Rectal smooth muscle tissue (tissue), 1 donor: ENCODE results near the gene ZNF586.
"Not testable (repeated sequence)": the region's sequence is repeated elsewhere in the genome, so short reads cannot be mapped to it uniquely, and the experiment has no call there.

ENCODE experiments used
- H3K27ac ChIP-seq: one replicate; pipeline ENCODE4 v1.7.0; 2013; ENCODE audit warnings: low read depth, low read length, inconsistent platforms
- H3K27me3 ChIP-seq: one replicate; pipeline ENCODE4 v1.7.0; 2013; ENCODE audit warnings: low read length; ENCODE audit not compliant: control insufficient read depth, insufficient read depth
- H3K36me3 ChIP-seq: one replicate; pipeline ENCODE4 v1.7.0; 2013; ENCODE audit warnings: low read length; ENCODE audit not compliant: control insufficient read depth, insufficient read depth
- H3K4me1 ChIP-seq: one replicate; pipeline ENCODE4 v1.7.0; 2013; ENCODE audit warnings: low read length; ENCODE audit not compliant: control insufficient read depth, insufficient read depth
- H3K4me3 ChIP-seq: one replicate; pipeline ENCODE4 v1.7.0; 2013; ENCODE audit warnings: low read length
- H3K9ac ChIP-seq: one replicate; pipeline ENCODE4 v1.7.0; 2013; ENCODE audit warnings: low read length

ZNF586 gene

GRCh38 chr19:57803594-57804325, 34.3 kb downstream of the ZNF586 start:
- peak overlapping the region; percentile 65 for H3K27ac ChIP-seq
- no peaks in the 10 kb centered on the region for H3K27me3 ChIP-seq
- H3K4me1 ChIP-seq, result no peaks in the 10 kb centered on the region
- H3K4me3 ChIP-seq, result peak overlapping the region; percentile 64
- H3K36me3 ChIP-seq, result peaks cover 4% of the 10 kb centered on the region
- H3K9ac ChIP-seq, result peak overlapping the region; percentile 46

GRCh38 chr19:57807541-57807940, 38.1 kb downstream of the ZNF586 start:
- Histone ChIP-seq H3K36me3 (peaks cover 13% of the 10 kb centered on the region), H3K27me3 (no peaks in the 10 kb centered on the region), H3K4me3 (no peak overlapping the region), H3K27ac (no peak overlapping the region), H3K9ac (no peak overlapping the region), H3K4me1 (no peaks in the 10 kb centered on the region)

- H3K36me3 ChIP-seq, result peaks cover 15% of the 10 kb centered on the region
- H3K27ac ChIP-seq, H3K9ac ChIP-seq, H3K4me1 ChIP-seq, H3K4me3 ChIP-seq, H3K27me3 ChIP-seq: not testable (repeated sequence)
Measured at GRCh38 chr19:57810410-57811295, 41.2 kb downstream of the ZNF586 start.

GRCh38 chr19:57812226-57812625, 42.8 kb downstream of the ZNF586 start:
- Histone ChIP-seq H3K4me1 (no peaks in the 10 kb centered on the region), H3K4me3 (no peak overlapping the region), H3K36me3 (peaks cover 15% of the 10 kb centered on the region), H3K27me3 (no peaks in the 10 kb centered on the region), H3K9ac (no peak overlapping the region), H3K27ac (no peak overlapping the region)

GRCh38 chr19:57812975-57813820, 43.7 kb downstream of the ZNF586 start:
- H3K4me3 ChIP-seq, result peak overlapping the region; percentile 69
- not testable (repeated sequence) for H3K4me1 ChIP-seq, H3K27me3 ChIP-seq, H3K9ac ChIP-seq, H3K27ac ChIP-seq
- H3K36me3 ChIP-seq, result peaks cover 15% of the 10 kb centered on the region

GRCh38 chr19:57813919-57814504, 44.5 kb downstream of the ZNF586 start:
- peak overlapping the region; percentile 69 for H3K4me3 ChIP-seq
- peak overlapping the region; percentile 94 for H3K9ac ChIP-seq
- no peaks in the 10 kb centered on the region for H3K4me1 ChIP-seq
- no peaks in the 10 kb centered on the region for H3K27me3 ChIP-seq
- peak overlapping the region; percentile 40 for H3K27ac ChIP-seq
- peaks cover 11% of the 10 kb centered on the region for H3K36me3 ChIP-seq

- Histone ChIP-seq H3K4me3 (peak within 1 kb of the TSS; percentile 69), H3K4me1 (no peaks in the 10 kb centered on the region), H3K9ac (peak within 1 kb of the TSS; percentile 94), H3K27me3 (no peaks in the 10 kb centered on the region), H3K27ac (peak within 1 kb of the TSS; percentile 62), H3K36me3 (peaks cover 6% of the 10 kb centered on the region)
Measured at GRCh38 chr19:57814505-57815246, 45.2 kb downstream of the ZNF586 start, which contains the start of gene ZNF552. Gene ZNF552 (minus strand): TSS chr19:57814913. CDS start chr19:57814743, 170 bp downstream.

- Histone ChIP-seq H3K27ac (peak overlapping the region; percentile 62), H3K36me3 (peaks cover 2% of the 10 kb centered on the region), H3K27me3 (no peaks in the 10 kb centered on the region), H3K9ac (no peak overlapping the region), H3K4me3 (peak overlapping the region; percentile 69), H3K4me1 (no peaks in the 10 kb centered on the region)
Measured at GRCh38 chr19:57815247-57816075, 46.0 kb downstream of the ZNF586 start.

- H3K9ac ChIP-seq, result no peak overlapping the region
- no peak overlapping the region for H3K4me3 ChIP-seq
- H3K27ac ChIP-seq, result no peak overlapping the region
- no peaks in the 10 kb centered on the region for H3K27me3 ChIP-seq
- no peaks in the 10 kb centered on the region for H3K4me1 ChIP-seq
- H3K36me3 ChIP-seq, result peaks cover 2% of the 10 kb centered on the region
Measured at GRCh38 chr19:57816652-57817051, 47.2 kb downstream of the ZNF586 start.

GRCh38 chr19:57817976-57818375, 48.5 kb downstream of the ZNF586 start:
- Histone ChIP-seq H3K27ac (no peak overlapping the region), H3K4me1 (no peaks in the 10 kb centered on the region), H3K9ac (no peak overlapping the region), H3K27me3 (no peaks in the 10 kb centered on the region), H3K36me3 (peaks cover 1% of the 10 kb centered on the region), H3K4me3 (no peak overlapping the region)

- Histone ChIP-seq H3K27ac (no peak overlapping the region), H3K9ac (no peak overlapping the region), H3K36me3 (no peaks in the 10 kb centered on the region), H3K4me3 (no peak overlapping the region), H3K4me1 (no peaks in the 10 kb centered on the region), H3K27me3 (no peaks in the 10 kb centered on the region)
Measured at GRCh38 chr19:57818378-57818777, 48.9 kb downstream of the ZNF586 start.
